Activated CD8-positive, alpha-beta memory T cell treated with anti-CD3 and anti-CD28 coated beads, Interleukin-2, amount 50 U/mL, for 24 hours (primary cell): ENCODE results near the gene PARS2.

Experiments used
- DNase-seq: peaks from one replicate; pipeline ENCODE4 v3.0.0-alpha.2; 2020; ENCODE audit errors: extremely low read depth

The PARS2 gene

GRCh38 chr1:54764133-54764921 is at the start of gene PARS2:
Gene PARS2 (minus strand): TSS chr1:54764523. CDS start chr1:54759161, 5,362 bp downstream.
- peak; percentile 86 for DNase-seq

GRCh38 chr1:54814126-54814498 is 49.8 kb upstream of the PARS2 start:
- no peak for DNase-seq

- no peak for DNase-seq
These were observed 49.3 kb upstream of the PARS2 start for GRCh38 chr1:54813485-54814125.

- DNase-seq = no peak
These were observed 48.6 kb upstream of the PARS2 start for GRCh38 chr1:54812801-54813484.

DNA sequence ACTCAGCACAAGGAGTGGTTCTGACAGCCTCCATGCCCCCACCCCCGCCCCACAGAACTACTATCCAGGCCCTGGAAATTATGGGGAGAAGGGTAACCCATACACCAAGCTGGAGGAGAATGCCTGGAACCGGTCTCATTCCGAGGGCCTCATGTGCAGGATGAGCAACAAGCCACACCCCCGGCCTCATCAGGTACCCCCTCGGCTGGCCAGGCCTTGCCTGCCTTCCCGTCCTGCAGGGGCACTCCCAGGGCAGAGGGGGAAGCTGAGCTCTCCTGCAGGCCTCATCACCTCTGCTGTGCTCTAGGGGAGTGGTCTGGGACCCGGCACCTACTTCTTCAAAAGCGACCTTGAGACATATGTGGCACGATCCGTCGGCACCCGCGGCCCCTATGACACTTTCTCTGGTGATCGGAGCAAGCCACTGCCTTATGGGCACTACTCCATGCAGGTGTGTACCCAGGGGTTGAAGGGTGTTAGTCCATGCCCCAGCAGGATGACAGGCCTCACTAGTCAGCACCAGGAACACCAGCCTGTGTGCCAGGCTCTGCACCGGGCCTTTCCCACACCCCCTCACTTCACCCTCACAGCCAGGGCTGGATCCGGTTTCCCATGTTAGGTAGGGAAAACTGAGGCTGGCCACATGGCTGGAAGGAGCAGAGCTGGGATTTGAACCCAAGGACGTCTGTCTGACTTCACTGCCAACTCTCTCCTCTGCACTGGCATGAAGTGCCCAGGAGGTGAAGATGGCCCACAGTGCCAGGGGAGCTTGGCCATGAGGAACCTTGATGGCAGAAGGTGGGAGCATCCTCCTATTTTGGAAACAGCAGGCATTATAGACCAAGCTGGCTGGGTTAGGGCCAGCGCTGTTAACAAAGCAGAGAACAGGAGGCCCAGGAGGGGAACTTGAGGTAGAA is 47.7 kb upstream of the PARS2 start:
- no peak for DNase-seq

GRCh38 chr1:54811066-54811465 is 46.7 kb upstream of the PARS2 start:
- no peak for DNase-seq

GRCh38 chr1:54810153-54810942 is 46.0 kb upstream of the PARS2 start:
- DNase-seq = no peak

- no peak for DNase-seq
These were observed 45.3 kb upstream of the PARS2 start for GRCh38 chr1:54809496-54810074.

DNA sequence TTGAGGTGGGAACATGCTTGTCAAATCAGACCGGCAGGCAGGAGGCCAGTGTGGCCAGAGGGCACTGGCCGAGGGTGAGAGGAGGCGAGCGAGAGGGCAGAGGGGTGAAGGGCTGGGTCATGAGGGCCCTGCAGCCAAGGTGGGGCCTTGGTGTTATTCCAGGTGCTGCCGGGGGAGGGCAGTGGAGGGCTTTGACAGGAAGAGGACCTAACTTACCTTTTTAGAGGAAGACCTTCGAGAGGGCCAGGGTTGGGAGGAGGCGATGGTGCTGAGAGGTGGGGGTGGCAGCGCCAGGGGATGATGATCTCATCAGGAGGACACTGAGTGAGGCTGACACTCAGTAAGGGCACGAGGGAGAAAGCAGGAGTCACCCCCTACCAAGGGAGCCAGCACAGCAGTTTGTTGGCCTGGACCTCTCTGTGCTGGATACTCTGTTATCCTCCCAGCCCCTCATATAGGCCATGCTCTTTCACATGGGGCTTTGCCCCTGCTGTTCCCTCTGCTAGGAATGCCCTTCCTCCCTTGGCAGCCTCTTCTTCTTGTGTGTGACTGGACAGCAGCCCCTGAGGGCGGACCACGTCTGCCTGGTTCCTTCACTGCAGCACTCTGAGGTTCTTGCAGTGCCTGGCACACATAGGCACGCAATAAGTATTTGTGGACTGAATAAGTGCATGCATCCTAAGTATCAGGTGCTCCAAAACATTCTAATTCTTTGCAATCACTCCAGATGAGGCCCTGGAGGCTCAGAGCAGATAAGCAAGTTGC is 44.3 kb upstream of the PARS2 start:
- DNase-seq = no peak

DNA sequence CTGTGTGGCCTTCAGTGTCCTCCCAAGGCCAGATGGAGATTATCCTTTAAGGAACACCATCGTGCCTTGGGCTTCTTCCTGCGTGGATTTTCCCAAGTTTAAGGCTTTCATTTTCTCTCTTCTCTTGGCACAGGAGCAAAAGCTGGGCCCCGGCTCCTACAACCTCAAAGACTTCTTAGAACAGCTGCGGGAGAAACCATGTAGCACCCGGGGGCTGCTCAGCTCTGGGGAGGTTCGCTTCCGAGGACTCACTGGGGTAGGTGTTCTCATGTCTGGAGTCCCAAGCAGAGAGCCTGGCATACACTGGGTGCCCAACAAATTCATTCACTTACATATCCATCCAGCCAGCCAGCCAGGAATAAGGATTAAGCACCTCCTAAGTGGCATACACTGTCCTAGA is 43.4 kb upstream of the PARS2 start:
- DNase-seq = no peak

DNA sequence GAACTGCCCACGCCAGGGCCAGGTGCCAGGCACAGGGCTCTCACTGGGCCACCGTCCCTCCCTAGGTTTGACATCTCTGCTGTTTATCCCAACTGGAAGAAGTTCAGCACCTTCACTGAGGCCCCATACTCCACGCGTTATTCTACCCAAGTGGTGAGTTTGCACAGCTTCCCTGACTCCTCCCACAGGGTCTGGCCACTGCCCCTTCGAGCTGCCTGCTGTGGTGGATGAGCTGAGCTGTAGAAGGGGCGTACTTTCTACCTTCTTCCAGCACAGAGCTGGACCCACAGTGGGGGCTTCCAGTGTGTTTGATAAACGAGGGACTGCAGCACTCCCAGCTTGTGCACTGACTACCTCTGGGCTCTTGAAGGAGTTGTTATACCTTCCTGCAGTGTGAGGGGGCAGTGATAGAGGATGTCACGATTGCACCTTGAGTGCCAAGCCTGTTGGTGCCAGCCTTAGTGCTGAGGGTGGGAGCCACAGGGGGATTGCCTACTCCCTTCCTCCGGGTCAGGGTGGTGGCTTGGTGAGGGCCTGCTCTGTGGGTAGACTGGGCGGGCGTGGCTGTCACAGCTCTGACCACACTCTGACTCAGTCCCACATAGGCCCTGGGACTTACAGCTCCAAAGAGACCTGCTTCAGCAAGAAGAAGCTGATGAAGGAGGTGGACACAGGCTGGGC is 42.7 kb upstream of the PARS2 start:
- DNase-seq = no peak

DNA sequence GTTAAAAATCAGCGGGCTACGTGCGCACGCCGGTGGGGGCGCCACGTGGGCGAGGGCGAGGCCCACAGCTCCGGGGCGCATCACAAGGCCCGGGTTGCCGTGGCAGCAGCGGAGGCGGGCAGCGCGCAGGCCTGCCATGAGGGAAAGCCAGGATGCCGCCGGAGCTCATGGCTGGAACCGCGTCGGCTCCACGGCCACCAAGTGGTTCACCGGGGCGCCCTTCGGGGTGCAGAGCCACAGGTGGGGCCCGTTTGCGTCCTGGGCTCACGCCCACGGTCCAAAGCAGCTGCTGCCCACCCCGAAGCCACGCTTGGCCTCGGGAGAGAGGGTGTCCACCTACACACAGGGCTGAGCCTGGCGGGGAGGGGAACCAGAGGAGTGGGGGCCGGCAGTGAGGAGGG is 41.7 kb upstream of the PARS2 start:
- no peak for DNase-seq

DNA sequence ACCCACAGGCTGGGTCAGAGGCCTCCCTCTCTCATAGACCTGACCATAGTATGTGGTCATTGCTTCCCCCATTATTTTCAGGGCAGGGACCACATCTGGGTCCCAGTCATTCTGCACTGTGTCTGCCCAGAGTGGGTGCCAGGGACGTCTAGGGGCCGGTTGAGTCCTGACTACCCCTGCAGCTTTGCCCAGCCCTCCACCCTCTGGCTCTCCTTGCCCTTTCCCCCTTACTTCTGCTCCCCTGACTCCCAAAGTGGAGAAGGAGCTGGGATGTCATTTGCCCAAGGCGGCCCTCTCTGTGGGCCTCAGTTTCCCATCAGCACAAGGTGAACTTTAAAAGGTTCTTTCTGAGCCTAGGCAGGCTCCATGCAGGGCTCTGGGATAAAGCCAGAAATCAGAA is 41.1 kb upstream of the PARS2 start:
- DNase-seq = no peak

GRCh38 chr1:54804471-54805132 is 40.3 kb upstream of the PARS2 start:
- DNase-seq = no peak

- DNase-seq = no peak
These were observed 39.6 kb upstream of the PARS2 start for GRCh38 chr1:54803761-54804470.

GRCh38 chr1:54800899-54801759 is 36.8 kb upstream of the PARS2 start, which contains the start of gene TTC22:
Gene TTC22 (minus strand): TSS chr1:54801323. CDS start chr1:54801163, 160 bp downstream.
- no peak for DNase-seq
